Transverse colon (tissue), 4 donors: Measurements from ENCODE around the gene PTPN3. TPM values are rescaled to one million over a fixed set of nuclear protein-coding genes. Genes with fewer than 3 reads are reported as not detected.

ENCODE experiments used
- DNase-seq: peaks from one replicate; pipeline ENCODE4 v3.0.0-alpha.2; 2019
- H3K27ac ChIP-seq, 4 donors: fragments of 200-600 bp; sonication (generic); 2 replicates each; pipeline ENCODE4 v1.5.1; 2016 to 2018; ENCODE audit warnings: inconsistent platforms in 4 of 4
- H3K27me3 ChIP-seq: fragments of 200-600 bp; sonication (generic); 2 replicates; pipeline ENCODE4 v1.5.1; 2017; ENCODE audit warnings: inconsistent platforms
- H3K36me3 ChIP-seq, 4 donors: fragments of 200-600 bp; sonication (generic); 2 replicates each; pipeline ENCODE4 v1.5.1; 2017 to 2019; ENCODE audit warnings: inconsistent platforms in 4 of 4
- H3K4me1 ChIP-seq, 4 donors: fragments of 200-600 bp; sonication (generic); 2 replicates each; pipeline ENCODE4 v1.5.1; 2017 to 2020; ENCODE audit warnings: inconsistent platforms in 4 of 4
- H3K4me3 ChIP-seq, 4 donors: fragments of 200-600 bp; sonication (generic); 1 replicate in 1 of 4; 2 replicates in 3 of 4; pipeline versions ENCODE4 v1.5.1 to v1.6.1; 2017 to 2019; ENCODE audit warnings: inconsistent platforms in 4 of 4
- H3K9me3 ChIP-seq, 2 donors: fragments of 200-600 bp; sonication (generic); 2 replicates each; pipeline ENCODE4 v1.5.1; 2017 to 2019; ENCODE audit warnings: inconsistent platforms in 2 of 2
- EP300 ChIP-seq: sonication (generic); formaldehyde crosslinking; IDR thresholded peaks from one replicate; pipeline ENCODE4 v1.6.1; 2017; ENCODE audit warnings: antibody characterized with exemption, low read depth
- POLR2A ChIP-seq: fragments of 450-650 bp; IDR thresholded peaks from one replicate; pipeline ENCODE4 v1.6.1; 2016; ENCODE audit warnings: antibody characterized with exemption, mild to moderate bottlenecking, moderate library complexity
- POLR2AphosphoS5 ChIP-seq, 3 donors: sonication (generic); formaldehyde crosslinking; IDR thresholded peaks; one replicate each; pipeline ENCODE4 v1.6.1; 2016; ENCODE audit warnings: antibody characterized with exemption in 3 of 3
- WGBS, 2 donors: methylation state at CpG; one replicate each; pipeline ENCODE4 v1.1.5; 2018; ENCODE audit warnings: low coverage in 1 of 2; 5-methylcytosine and 5-hydroxymethylcytosine counted together
- in situ Hi-C, 4 donors: fragments of 200-750 bp; cut with MboI; loops; one replicate each; pipeline versions ENCODE4 v1.15.0 to v1.15.1; 2017; ENCODE audit warnings: low sequenced_read_pairs in 3 of 4, low pct_ligation_motif_present in 1 of 4, low pct_unique_long_range_greater_than_20kb in 1 of 4
- intact Hi-C: fragments of 100-400 bp; cut with DNase I; formaldehyde crosslinking; loops from one replicate; pipeline ENCODE4 v1.15.1; 2023; ENCODE audit warnings: low total_unique reads
- total RNA-seq, 4 donors: library from RNA; depleted of rRNA; stranded (reverse); fragments of >200 nt; gene quantifications; one replicate each; pipeline ENCODE4 v1.1.0, GENCODE V29; 2016
- TF ChIP-seq, protein P1 (sequence below), 5 experiments: fragments of 200-600 bp in 3 of 5; fragments of 450-650 bp in 2 of 5; sonication (generic) in 3 of 5; IDR thresholded peaks; 1 replicate in 2 of 5; 2 replicates in 3 of 5; pipeline ENCODE4 v1.5.1; 2016 to 2017; ENCODE audit warnings: antibody characterized with exemption in 5 of 5, inconsistent platforms in 3 of 5, mild to moderate bottlenecking in 2 of 5, moderate library complexity in 1 of 5

The PTPN3 gene
- total RNA-seq, 4 donors from 2014 or later: 12.7 to 27.0 (median 18.1) TPM

DNA sequence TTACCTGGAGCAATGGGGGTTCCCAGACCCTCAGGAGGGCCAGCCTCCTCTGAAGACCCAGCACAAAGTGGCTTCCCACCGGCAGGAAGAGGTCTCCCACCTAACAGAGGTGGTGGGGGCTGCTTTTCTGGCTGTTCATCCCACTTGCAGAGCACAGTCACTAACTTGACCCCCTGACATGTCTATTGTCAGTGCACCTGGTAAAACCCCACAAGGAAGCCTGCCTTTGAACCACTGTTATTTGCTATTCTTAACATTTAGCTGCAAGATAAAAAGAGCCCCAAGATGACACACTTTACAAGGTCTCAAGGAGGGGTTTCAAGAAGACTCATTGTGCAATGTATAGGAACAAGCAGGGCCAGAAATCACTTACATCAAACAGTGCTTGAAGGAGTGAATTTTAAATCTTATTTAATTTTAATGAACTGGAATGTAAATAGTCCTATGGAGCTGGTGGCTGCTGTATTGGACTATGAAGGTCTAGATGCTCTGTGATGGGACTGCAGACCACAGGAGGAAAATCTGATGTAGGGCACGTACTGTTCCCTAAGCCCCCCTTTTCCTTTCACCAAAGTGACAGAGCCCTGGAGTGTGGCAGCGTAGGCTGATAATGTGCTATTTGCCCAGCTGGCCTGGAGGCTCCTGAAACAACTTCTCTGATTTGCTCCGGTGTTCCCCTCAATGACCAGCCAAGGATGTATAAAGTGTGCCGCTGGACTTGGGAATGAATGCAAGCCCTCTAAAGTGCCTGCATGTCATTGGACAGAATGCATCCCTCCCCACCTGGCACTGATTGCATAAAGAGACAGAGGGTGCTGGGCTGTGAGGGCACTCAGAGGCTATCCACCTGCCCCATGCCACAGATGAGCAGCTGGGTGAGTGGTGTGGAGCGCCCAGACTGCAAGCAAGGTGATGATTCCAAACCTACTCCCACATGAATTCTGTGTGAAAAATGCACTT lies 80.2 kb downstream of the PTPN3 start:
- H3K27me3 ChIP-seq: no peaks in the 10 kb centered on the region
- H3K4me1 ChIP-seq: peaks cover 0 to 15% (median 6%) of the 10 kb centered on the region in 4 donors
- TF ChIP-seq EP300: no peak
- TF ChIP-seq, protein P1, sequence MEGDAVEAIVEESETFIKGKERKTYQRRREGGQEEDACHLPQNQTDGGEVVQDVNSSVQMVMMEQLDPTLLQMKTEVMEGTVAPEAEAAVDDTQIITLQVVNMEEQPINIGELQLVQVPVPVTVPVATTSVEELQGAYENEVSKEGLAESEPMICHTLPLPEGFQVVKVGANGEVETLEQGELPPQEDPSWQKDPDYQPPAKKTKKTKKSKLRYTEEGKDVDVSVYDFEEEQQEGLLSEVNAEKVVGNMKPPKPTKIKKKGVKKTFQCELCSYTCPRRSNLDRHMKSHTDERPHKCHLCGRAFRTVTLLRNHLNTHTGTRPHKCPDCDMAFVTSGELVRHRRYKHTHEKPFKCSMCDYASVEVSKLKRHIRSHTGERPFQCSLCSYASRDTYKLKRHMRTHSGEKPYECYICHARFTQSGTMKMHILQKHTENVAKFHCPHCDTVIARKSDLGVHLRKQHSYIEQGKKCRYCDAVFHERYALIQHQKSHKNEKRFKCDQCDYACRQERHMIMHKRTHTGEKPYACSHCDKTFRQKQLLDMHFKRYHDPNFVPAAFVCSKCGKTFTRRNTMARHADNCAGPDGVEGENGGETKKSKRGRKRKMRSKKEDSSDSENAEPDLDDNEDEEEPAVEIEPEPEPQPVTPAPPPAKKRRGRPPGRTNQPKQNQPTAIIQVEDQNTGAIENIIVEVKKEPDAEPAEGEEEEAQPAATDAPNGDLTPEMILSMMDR (IDR thresholded peaks at IDR 0.05): no peak
- TF ChIP-seq POLR2AphosphoS5 (IDR thresholded peaks at IDR 0.05): no peak
- no peak for TF ChIP-seq POLR2A
- 71 to 90% methylated on average over 1 to 6 of the region's 6 CpGs for WGBS, 2 donors
- H3K36me3 ChIP-seq: no peaks in the 10 kb centered on the region
- no peak for DNase-seq
- H3K27ac ChIP-seq: peak overlapping the region in 3 of 4 donors; percentile 19 to 62 (median 40)
- intact Hi-C loops: no loop called here
- H3K9me3 ChIP-seq: no peaks in the 10 kb centered on the region
- no peak overlapping the region for H3K4me3 ChIP-seq
- in situ Hi-C loops: no loop called here

DNA sequence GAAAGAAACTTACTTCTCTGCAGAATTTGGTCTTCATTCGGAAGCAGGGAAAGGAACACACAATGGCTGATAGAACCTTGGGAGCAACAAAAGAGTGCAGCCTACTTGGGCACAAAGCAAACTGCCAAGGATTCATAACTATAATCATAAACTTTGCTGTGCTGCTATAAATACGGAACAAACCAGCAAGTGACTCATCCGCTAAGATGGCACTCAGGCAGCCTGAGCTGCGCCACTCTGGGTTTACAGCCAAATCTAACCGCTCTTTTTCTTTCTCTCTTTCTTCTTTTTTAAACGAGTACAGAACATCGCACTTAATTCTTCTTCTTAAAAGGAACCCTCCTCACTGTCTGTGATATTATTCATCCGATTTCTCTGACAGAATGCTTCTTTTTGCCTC lies 81.1 kb downstream of the PTPN3 start:
- Histone ChIP-seq H3K27ac (peak overlapping the region; percentile 9 to 62 (median 30)), H3K9me3 (no peaks in the 10 kb centered on the region), H3K27me3 (no peaks in the 10 kb centered on the region), H3K36me3 (no peaks in the 10 kb centered on the region), H3K4me1 (peaks cover 0 to 15% (median 6%) of the 10 kb centered on the region in 4 donors), H3K4me3 (no peak overlapping the region)
- DNase-seq: peak; percentile 31
- in situ Hi-C loops: no loop called here
- TF ChIP-seq EP300: no peak
- peak in 1 of 3 donors; percentile 16 for TF ChIP-seq POLR2AphosphoS5 (IDR thresholded peaks at IDR 0.05)
- no peak for TF ChIP-seq POLR2A
- TF ChIP-seq, protein P1 (IDR thresholded peaks at IDR 0.05): no peak
- intact Hi-C loops: no loop called here
- WGBS, 2 donors: 30 to 41% methylated on average over 8 of the region's 8 CpGs

DNA sequence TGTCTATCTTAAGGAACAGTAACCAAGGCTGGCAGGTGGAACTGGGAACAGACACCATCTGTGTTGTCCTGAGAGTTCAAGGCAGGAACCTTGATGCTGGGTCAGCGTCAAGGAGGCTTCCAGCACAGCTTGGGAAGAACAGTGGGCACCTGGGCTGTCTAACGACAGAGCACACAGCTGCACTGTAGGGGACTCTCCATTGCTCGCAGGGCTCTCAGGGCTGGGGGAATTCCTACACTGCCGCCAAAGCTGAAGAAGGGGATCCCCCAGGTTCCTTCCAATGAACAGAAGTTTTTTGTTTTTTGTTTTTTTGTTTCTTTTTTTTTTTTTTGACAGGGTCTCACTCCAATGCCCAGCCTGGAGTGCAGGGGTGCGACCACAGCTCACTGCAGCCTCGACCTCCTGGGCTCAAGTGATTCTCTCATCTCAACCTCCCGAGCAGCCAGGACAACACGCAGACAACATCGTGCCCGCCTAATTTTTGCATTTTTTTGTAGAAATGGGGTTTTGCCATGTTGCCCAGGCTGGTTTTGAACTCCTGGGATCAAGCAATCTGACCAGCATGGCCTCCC lies 81.9 kb downstream of the PTPN3 start:
- no peak for TF ChIP-seq POLR2A
- TF ChIP-seq, protein P1 (IDR thresholded peaks at IDR 0.05): no peak
- TF ChIP-seq EP300: no peak
- TF ChIP-seq POLR2AphosphoS5 (IDR thresholded peaks at IDR 0.05): no peak
- in situ Hi-C loops: no loop called here
- H3K4me1 ChIP-seq: peaks cover 0 to 15% (median 6%) of the 10 kb centered on the region in 4 donors
- H3K9me3 ChIP-seq: no peaks in the 10 kb centered on the region
- H3K36me3 ChIP-seq: no peaks in the 10 kb centered on the region
- WGBS, 2 donors: 72% methylated on average over 10 of the region's 10 CpGs; no CpG with 5 or more reads in 1 of the 2 donors
- H3K27ac ChIP-seq: peak overlapping the region in 3 of 4 donors; percentile 19 to 62 (median 40)
- H3K4me3 ChIP-seq: no peak overlapping the region
- intact Hi-C loops: no loop called here
- no peak for DNase-seq
- no peaks in the 10 kb centered on the region for H3K27me3 ChIP-seq

DNA sequence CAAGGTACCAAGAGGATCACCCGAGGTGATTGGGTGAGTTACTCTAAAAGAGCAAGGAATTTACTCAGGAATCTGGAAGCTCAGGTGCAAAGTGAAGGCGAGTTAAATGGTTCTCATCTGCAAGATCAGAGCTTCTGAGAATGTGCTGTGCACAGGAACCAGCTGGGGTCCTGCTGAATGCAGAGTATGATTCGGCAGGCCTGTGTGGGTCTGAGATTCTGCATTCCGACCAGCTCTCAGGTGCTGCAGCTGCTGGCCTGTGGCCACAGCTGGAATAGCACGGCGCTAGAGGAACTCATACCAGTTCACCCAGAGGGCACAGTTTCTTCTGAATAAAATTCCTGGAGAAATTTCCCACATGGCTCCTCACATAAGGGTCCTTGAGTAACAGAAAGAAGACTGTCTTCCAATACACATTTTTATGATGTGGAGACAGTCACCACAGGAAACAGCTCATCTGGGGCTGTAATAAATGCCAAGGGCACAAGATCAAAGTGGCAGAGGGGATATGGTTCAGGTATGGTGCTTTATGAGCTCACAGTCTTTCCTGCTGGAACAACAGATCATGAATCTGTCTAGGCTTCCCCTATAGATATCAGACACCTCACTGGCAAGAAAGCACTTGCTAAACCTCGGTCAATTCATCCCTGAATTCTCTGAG lies 83.9 kb downstream of the PTPN3 start:
- TF ChIP-seq, protein P1 (IDR thresholded peaks at IDR 0.05): no peak
- TF ChIP-seq POLR2A (no peak), POLR2AphosphoS5 (IDR thresholded peaks at IDR 0.05) (no peak), EP300 (no peak)
- intact Hi-C loops (no loop called here), in situ Hi-C loops (no loop called here)
- DNase-seq: no peak
- Histone ChIP-seq H3K4me3 (no peak overlapping the region), H3K36me3 (no peaks in the 10 kb centered on the region), H3K9me3 (no peaks in the 10 kb centered on the region), H3K4me1 (peaks cover 0 to 15% (median 6%) of the 10 kb centered on the region in 4 donors), H3K27ac (no peak overlapping the region), H3K27me3 (no peaks in the 10 kb centered on the region)
- 40 to 66% methylated on average over 1 to 7 of the region's 7 CpGs for WGBS, 2 donors
